Smooth muscle cell (in vitro differentiated cells): ENCODE data around the gene UBE4B. TPM values are rescaled to one million over a fixed set of nuclear protein-coding genes. Genes with fewer than 3 reads are reported as not detected.

Experiments
- DNase-seq: peaks from one replicate; lab custom pipeline; 2025; ENCODE audit not compliant: unreplicated experiment; lab: John Stamatoyannopoulos, UW
- H2AFZ ChIP-seq: fragments of 200-600 bp; sonication (generic); 2 replicates; pipeline ENCODE4 v1.6.0; 2016; ENCODE audit warnings: antibody characterized with exemption, low read depth, mild to moderate bottlenecking
- H3F3A ChIP-seq: fragments of 200-600 bp; sonication (generic); 2 replicates; pipeline ENCODE4 v1.6.0; 2017; ENCODE audit warnings: antibody characterized with exemption, low read depth
- H3K27ac ChIP-seq: fragments of 200-600 bp; sonication (generic); 2 replicates; pipeline ENCODE4 v1.5.1; 2016; ENCODE audit warnings: low read depth, mild to moderate bottlenecking
- H3K27me3 ChIP-seq: fragments of 200-600 bp; sonication (generic); 2 replicates; pipeline ENCODE4 v1.6.1; 2016; ENCODE audit warnings: low read depth, mild to moderate bottlenecking
- H3K36me3 ChIP-seq: fragments of 200-600 bp; sonication (generic); 2 replicates; pipeline ENCODE4 v1.5.1; 2016; ENCODE audit warnings: low read depth
- H3K4me1 ChIP-seq: fragments of 200-600 bp; sonication (generic); 2 replicates; pipeline ENCODE4 v1.5.1; 2016; ENCODE audit warnings: low read depth
- H3K4me2 ChIP-seq: fragments of 200-600 bp; sonication (generic); 2 replicates; pipeline ENCODE4 v1.6.0; 2016; ENCODE audit warnings: mild to moderate bottlenecking
- H3K4me3 ChIP-seq: fragments of 200-600 bp; sonication (generic); 2 replicates; pipeline ENCODE4 v1.5.1; 2016; ENCODE audit warnings: mild to moderate bottlenecking
- H3K79me2 ChIP-seq: fragments of 200-600 bp; sonication (generic); 2 replicates; pipeline ENCODE4 v1.6.0; 2016; ENCODE audit warnings: low read depth, mild to moderate bottlenecking
- H3K9ac ChIP-seq: fragments of 200-600 bp; sonication (generic); 2 replicates; pipeline ENCODE4 v1.6.0; 2016; ENCODE audit warnings: low read depth
- H3K9me3 ChIP-seq: fragments of 200-600 bp; sonication (generic); replicated peaks from 2 replicates; pipeline ENCODE4 v1.5.1; 2016; ENCODE audit warnings: low read depth
- H4K20me1 ChIP-seq: fragments of 200-600 bp; sonication (generic); 2 replicates; pipeline ENCODE4 v1.6.0; 2016; ENCODE audit warnings: low read depth
- WGBS: methylation state at CpG from one replicate; pipeline ENCODE4 v1.1.7; 2016; ENCODE audit warnings: low lambda C conversion rate; 5-methylcytosine and 5-hydroxymethylcytosine counted together
- polyA plus RNA-seq: library from polyadenylated mRNA; unstranded; fragments of >200 nt; fragmentation: Nextera tagmentation; extraction: Ambion mirVana; gene quantifications from 2 replicates; pipeline ENCODE4 v1.2.1, GENCODE V29; 2016
- total RNA-seq: library from RNA; depleted of rRNA; stranded (reverse); fragments of >200 nt; gene quantifications from 2 replicates; pipeline ENCODE4 v1.2.3, GENCODE V29; 2014
- TF ChIP-seq, protein P1 (sequence below): fragments of 200-600 bp; sonication (generic); IDR thresholded peaks from 2 replicates; pipeline ENCODE4 v1.5.1; 2017; ENCODE audit warnings: borderline replicate concordance, mild to moderate bottlenecking, antibody characterized with exemption; ENCODE audit not compliant: insufficient read depth, poor library complexity, severe bottlenecking

UBE4B gene
- total and polyA plus RNA-seq, 2 experiments from 2014 or later, result 20.9 to 54.7 TPM

DNA sequence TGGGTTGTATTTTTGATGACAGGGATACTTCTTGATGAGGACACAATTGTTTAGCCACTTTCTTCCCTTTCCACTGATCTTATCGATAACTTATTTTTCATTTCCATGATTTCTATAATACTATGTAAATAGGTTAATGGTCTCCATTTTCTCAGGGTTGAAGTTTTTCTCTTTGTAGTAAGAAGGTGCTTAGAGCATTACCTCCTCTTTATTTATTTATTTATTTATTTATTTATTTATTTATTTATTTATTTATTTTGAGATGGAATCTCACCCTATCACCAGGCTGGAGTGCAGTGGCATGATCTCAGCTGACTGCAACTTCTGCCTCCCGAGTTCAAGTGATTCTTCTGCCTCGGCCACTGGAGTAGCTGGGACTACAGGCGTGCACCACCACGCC lies 70.4 kb downstream of the UBE4B start:
- no peaks in the 10 kb centered on the region for H3K36me3 ChIP-seq
- no peaks in the 10 kb centered on the region for H3K27me3 ChIP-seq
- no peak for DNase-seq
- no peak overlapping the region for H2AFZ ChIP-seq
- peaks cover 9% of the 10 kb centered on the region for H3F3A ChIP-seq
- H3K4me2 ChIP-seq, result no peak overlapping the region
- H3K9me3 ChIP-seq, result no peaks in the 10 kb centered on the region
- no peaks in the 10 kb centered on the region for H3K4me1 ChIP-seq
- no peaks in the 10 kb centered on the region for H4K20me1 ChIP-seq
- H3K4me3 ChIP-seq, result no peak overlapping the region
- H3K27ac ChIP-seq, result no peak overlapping the region
- WGBS, result 96% methylated on average over 5 of the region's 5 CpGs
- H3K9ac ChIP-seq, result no peak overlapping the region
- no peaks in the 10 kb centered on the region for H3K79me2 ChIP-seq
- TF ChIP-seq, protein P1, sequence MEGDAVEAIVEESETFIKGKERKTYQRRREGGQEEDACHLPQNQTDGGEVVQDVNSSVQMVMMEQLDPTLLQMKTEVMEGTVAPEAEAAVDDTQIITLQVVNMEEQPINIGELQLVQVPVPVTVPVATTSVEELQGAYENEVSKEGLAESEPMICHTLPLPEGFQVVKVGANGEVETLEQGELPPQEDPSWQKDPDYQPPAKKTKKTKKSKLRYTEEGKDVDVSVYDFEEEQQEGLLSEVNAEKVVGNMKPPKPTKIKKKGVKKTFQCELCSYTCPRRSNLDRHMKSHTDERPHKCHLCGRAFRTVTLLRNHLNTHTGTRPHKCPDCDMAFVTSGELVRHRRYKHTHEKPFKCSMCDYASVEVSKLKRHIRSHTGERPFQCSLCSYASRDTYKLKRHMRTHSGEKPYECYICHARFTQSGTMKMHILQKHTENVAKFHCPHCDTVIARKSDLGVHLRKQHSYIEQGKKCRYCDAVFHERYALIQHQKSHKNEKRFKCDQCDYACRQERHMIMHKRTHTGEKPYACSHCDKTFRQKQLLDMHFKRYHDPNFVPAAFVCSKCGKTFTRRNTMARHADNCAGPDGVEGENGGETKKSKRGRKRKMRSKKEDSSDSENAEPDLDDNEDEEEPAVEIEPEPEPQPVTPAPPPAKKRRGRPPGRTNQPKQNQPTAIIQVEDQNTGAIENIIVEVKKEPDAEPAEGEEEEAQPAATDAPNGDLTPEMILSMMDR, result no peak

DNA sequence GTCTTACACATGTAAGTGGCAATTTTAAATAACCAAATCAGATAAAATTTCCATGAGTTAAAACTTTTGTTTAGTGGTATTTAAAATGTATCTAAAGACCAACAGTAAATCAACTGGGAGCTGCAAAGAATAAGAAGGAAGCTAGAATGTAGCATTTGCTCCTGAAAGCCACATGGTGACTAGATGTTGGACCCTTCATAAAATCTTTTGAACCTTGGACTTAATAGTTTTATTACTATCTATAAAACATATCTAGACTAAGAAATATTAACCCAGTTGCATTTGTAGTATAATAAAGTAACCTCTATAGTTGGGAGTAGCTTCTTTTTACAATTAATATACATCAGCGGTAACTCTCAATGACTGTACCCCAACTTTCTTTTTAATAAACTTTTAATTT lies 72.1 kb downstream of the UBE4B start:
- Histone ChIP-seq H3K9ac (no peak overlapping the region), H2AFZ (no peak overlapping the region), H4K20me1 (no peaks in the 10 kb centered on the region), H3K79me2 (no peaks in the 10 kb centered on the region), H3K4me3 (no peak overlapping the region), H3F3A (peaks cover 9% of the 10 kb centered on the region), H3K27me3 (no peaks in the 10 kb centered on the region), H3K4me2 (no peak overlapping the region), H3K36me3 (no peaks in the 10 kb centered on the region), H3K4me1 (no peaks in the 10 kb centered on the region), H3K9me3 (no peaks in the 10 kb centered on the region), H3K27ac (no peak overlapping the region)
- no peak for DNase-seq
- TF ChIP-seq, protein P1, result no peak
- 100% methylated on average over 1 of the region's 1 CpG for whole genome bisulfite sequencing

DNA sequence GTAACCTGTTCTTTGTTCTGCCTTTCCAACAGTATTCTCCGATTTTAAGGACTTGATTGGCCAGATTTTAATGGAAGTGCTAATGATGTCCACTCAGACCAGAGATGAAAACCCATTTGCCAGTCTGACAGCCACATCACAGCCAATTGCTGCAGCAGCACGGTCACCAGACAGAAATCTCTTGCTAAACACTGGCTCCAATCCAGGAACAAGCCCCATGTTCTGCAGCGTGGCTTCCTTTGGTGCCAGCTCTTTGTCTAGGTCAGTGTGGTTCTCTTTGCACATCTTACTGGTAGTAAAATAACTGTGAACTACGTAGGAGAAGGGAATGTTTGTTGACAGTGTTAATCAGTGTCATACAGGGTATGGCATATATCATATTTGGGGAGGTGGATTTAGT lies 72.7 kb downstream of the UBE4B start:
- Histone ChIP-seq H3K36me3 (no peaks in the 10 kb centered on the region), H3K4me2 (no peak overlapping the region), H3K4me3 (no peak overlapping the region), H3K79me2 (no peaks in the 10 kb centered on the region), H4K20me1 (no peaks in the 10 kb centered on the region), H3K9me3 (no peaks in the 10 kb centered on the region), H3K9ac (no peak overlapping the region), H3K27ac (no peak overlapping the region), H3K4me1 (no peaks in the 10 kb centered on the region), H2AFZ (no peak overlapping the region), H3K27me3 (no peaks in the 10 kb centered on the region), H3F3A (peaks cover 9% of the 10 kb centered on the region)
- WGBS, result 94% methylated on average over 4 of the region's 4 CpGs
- TF ChIP-seq, protein P1, result no peak
- DNase-seq, result no peak

DNA sequence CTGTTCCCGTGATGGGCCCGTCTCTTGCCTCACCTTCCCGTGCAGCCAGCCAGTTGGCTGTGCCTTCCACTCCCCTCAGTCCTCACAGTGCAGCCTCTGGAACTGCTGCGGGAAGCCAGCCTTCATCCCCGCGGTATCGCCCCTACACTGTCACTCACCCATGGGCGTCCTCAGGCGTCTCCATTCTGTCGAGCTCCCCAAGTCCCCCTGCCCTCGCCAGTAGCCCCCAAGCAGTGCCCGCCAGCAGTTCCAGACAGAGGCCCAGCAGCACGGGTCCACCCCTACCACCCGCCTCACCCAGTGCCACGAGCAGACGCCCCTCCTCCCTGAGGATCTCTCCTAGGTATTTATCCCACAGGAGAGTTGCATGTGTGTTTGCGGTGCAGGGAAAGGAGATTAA lies 73.5 kb downstream of the UBE4B start:
- H3K9me3 ChIP-seq, result no peaks in the 10 kb centered on the region
- H2AFZ ChIP-seq, result no peak overlapping the region
- no peaks in the 10 kb centered on the region for H3K4me1 ChIP-seq
- H3K27ac ChIP-seq, result peak overlapping the region; percentile 94
- H3K4me3 ChIP-seq, result no peak overlapping the region
- no peak overlapping the region for H3K4me2 ChIP-seq
- peaks cover 9% of the 10 kb centered on the region for H3F3A ChIP-seq
- TF ChIP-seq, protein P1, result no peak
- no peaks in the 10 kb centered on the region for H3K27me3 ChIP-seq
- H3K9ac ChIP-seq, result no peak overlapping the region
- H3K79me2 ChIP-seq, result no peaks in the 10 kb centered on the region
- no peaks in the 10 kb centered on the region for H4K20me1 ChIP-seq
- WGBS, result 95% methylated on average over 17 of the region's 17 CpGs
- H3K36me3 ChIP-seq, result no peaks in the 10 kb centered on the region
- no peak for DNase-seq
